HCT116 (cell line): ENCODE measurements around the gene RAI14. TPM values are rescaled to one million over a fixed set of nuclear protein-coding genes. Genes with fewer than 3 reads are reported as not detected.

ENCODE experiments used
- ATAC-seq: fragments of 200-7000 bp; cut with Tn5 transposase; 2 replicates; pipeline ENCODE4 v1.9.1; 2020; ENCODE audit warnings: mild to moderate bottlenecking, moderate library complexity
- BruUV-seq: library from RNA; stranded (reverse); fragments of 400-500 nt; replicated peaks from 2 replicates; lab custom pipeline; 2021; lab: Mats Ljungman, UMichigan
- CTCF ChIA-PET: fragments of 300-600 bp; sonication (Branson Sonifier 250); formaldehyde crosslinking; loops from one replicate; lab custom pipeline; 2021; ENCODE audit warnings: antibody characterized with exemption; lab: Charles Lee
- POLR2A ChIA-PET: fragments of 300-600, 350-600 bp; sonication (Branson Sonifier 250); formaldehyde crosslinking; loops from one replicate; lab custom pipeline; 2021; ENCODE audit warnings: antibody characterized with exemption; lab: Charles Lee
- RAD21 ChIA-PET, 2 experiments: fragments of 300-600 bp; sonication (Branson Sonifier 250); formaldehyde crosslinking; loops; one replicate each; lab custom pipeline; 2023; ENCODE audit warnings: low total read pairs in 2 of 2; ENCODE audit not compliant: uncharacterized antibody in 2 of 2, unreplicated experiment in 2 of 2, low non-redundant PET in 1 of 2; lab: Charles Lee
- DNase-seq: peaks from one replicate; pipeline ENCODE4 v3.0.0-alpha.2; 2010; ENCODE audit warnings: low read depth, low spot score
- H2AFZ ChIP-seq: fragments of 200-600 bp; shearing (Covaris generic), sonication (generic); 2 replicates; pipeline ENCODE4 v1.6.1; 2017; ENCODE audit warnings: low read depth, mixed run types, mixed read lengths, antibody characterized with exemption, low read length; ENCODE audit not compliant: poor library complexity, severe bottlenecking
- H3K27ac ChIP-seq: 2 replicates; pipeline ENCODE4 v1.5.1; 2012; ENCODE audit warnings: low read depth, low read length
- H3K27me3 ChIP-seq: fragments of 200-600 bp; sonication (generic); 2 replicates; pipeline ENCODE4 v1.6.1; 2016; ENCODE audit warnings: mixed run types, low read length, mixed read lengths; ENCODE audit not compliant: insufficient read depth
- H3K36me3 ChIP-seq, 2 experiments: fragments of 200-500 bp in 1 of 2; fragments of 200-600 bp in 1 of 2; sonication (Bioruptor generic) in 1 of 2; sonication (generic) in 1 of 2; 2 replicates each; pipeline versions ENCODE4 v1.5.1 to v1.6.1; 2014 to 2016; ENCODE audit warnings: low read length in 2 of 2, inconsistent platforms in 1 of 2, mixed read lengths in 1 of 2, mixed run types in 1 of 2; ENCODE audit not compliant: insufficient read depth in 2 of 2, control insufficient read depth in 1 of 2
- H3K4me1 ChIP-seq, 2 experiments: fragments of 200-600 bp in 1 of 2; sonication (generic) in 1 of 2; 2 replicates each; pipeline versions ENCODE4 v1.5.1 to v1.6.1; 2012 to 2017; ENCODE audit warnings: low read length in 2 of 2, inconsistent platforms in 1 of 2, mild to moderate bottlenecking in 1 of 2, mixed read lengths in 1 of 2, mixed run types in 1 of 2, moderate library complexity in 1 of 2; ENCODE audit not compliant: insufficient read depth in 2 of 2, control insufficient read depth in 1 of 2
- H3K4me2 ChIP-seq: fragments of 200-600 bp; sonication (generic); 2 replicates; pipeline ENCODE4 v1.6.1; 2017; ENCODE audit warnings: mixed run types, low read length, mixed read lengths
- H3K4me3 ChIP-seq, 2 experiments: fragments of 200-600 bp in 1 of 2; sonication (generic) in 1 of 2; replicated peaks in 1 of 2; 2 replicates each; pipeline ENCODE4 v1.5.1; 2011 to 2016; ENCODE audit warnings: low read length in 2 of 2, control low read depth in 1 of 2, low read depth in 1 of 2, mild to moderate bottlenecking in 1 of 2, mixed read lengths in 1 of 2, mixed run types in 1 of 2
- H3K79me2 ChIP-seq: fragments of 200-600 bp; sonication (generic); 2 replicates; pipeline ENCODE4 v1.6.1; 2017; ENCODE audit warnings: mild to moderate bottlenecking, mixed run types, low read length, moderate library complexity, mixed read lengths; ENCODE audit not compliant: insufficient read depth
- H3K9ac ChIP-seq: fragments of 200-600 bp; sonication (generic); 2 replicates; pipeline ENCODE4 v1.6.1; 2016; ENCODE audit warnings: low read length, mixed read lengths
- H3K9me2 ChIP-seq: fragments of 200-600 bp; sonication (generic), shearing (Covaris generic); 2 replicates; pipeline ENCODE4 v1.6.1; 2017; ENCODE audit warnings: mixed run types, mild to moderate bottlenecking, moderate library complexity; ENCODE audit not compliant: insufficient read depth
- H3K9me3 ChIP-seq, 2 experiments: fragments of 200-500 bp in 1 of 2; fragments of 200-600 bp in 1 of 2; sonication (Bioruptor generic) in 1 of 2; sonication (generic) in 1 of 2; 2 replicates each; pipeline ENCODE4 v1.6.1; 2014 to 2017; ENCODE audit warnings: low read length in 2 of 2, mixed read lengths in 2 of 2, inconsistent platforms in 1 of 2, low read depth in 1 of 2, mild to moderate bottlenecking in 1 of 2, mixed run types in 1 of 2, moderate library complexity in 1 of 2; ENCODE audit not compliant: control insufficient read depth in 1 of 2, insufficient read depth in 1 of 2
- H4K20me1 ChIP-seq: fragments of 200-600 bp; sonication (generic), shearing (Covaris generic); 2 replicates; pipeline ENCODE4 v1.6.1; 2017; ENCODE audit warnings: mixed run types, mild to moderate bottlenecking, moderate library complexity; ENCODE audit not compliant: insufficient read depth
- CBX3 ChIP-seq: IDR thresholded peaks from 2 replicates; pipeline ENCODE4 v1.6.1; 2012; ENCODE audit warnings: low read depth
- CEBPB ChIP-seq: IDR thresholded peaks from 2 replicates; pipeline ENCODE4 v1.6.1; 2012; ENCODE audit warnings: low read depth
- ELF1 ChIP-seq: IDR thresholded peaks from 2 replicates; pipeline ENCODE4 v1.6.1; 2012; ENCODE audit warnings: low read depth, borderline replicate concordance
- EZH2 ChIP-seq: fragments of 200-600 bp; sonication (generic); IDR thresholded peaks from 2 replicates; pipeline ENCODE4 v1.6.1; 2017; ENCODE audit warnings: antibody characterized with exemption, mixed run types
- FOSL1 ChIP-seq: IDR thresholded peaks from 2 replicates; pipeline ENCODE4 v1.6.1; 2012; ENCODE audit warnings: low read depth
- JUND ChIP-seq: IDR thresholded peaks from 2 replicates; pipeline ENCODE4 v1.6.1; 2012
- POLR2A ChIP-seq: IDR thresholded peaks from 2 replicates; pipeline ENCODE4 v1.7.0; 2011; ENCODE audit warnings: borderline replicate concordance; ENCODE audit not compliant: insufficient read depth, insufficient read length; ENCODE audit errors: extremely low read depth
- RAD21 ChIP-seq: IDR thresholded peaks from 2 replicates; pipeline ENCODE4 v1.6.1; 2012; ENCODE audit warnings: low read depth, mild to moderate bottlenecking
- SIN3A ChIP-seq: IDR thresholded peaks from 2 replicates; pipeline ENCODE4 v1.6.1; 2012; ENCODE audit warnings: low read depth
- SP1 ChIP-seq: IDR thresholded peaks from 2 replicates; pipeline ENCODE4 v1.6.1; 2012; ENCODE audit warnings: low read depth
- SRF ChIP-seq: IDR thresholded peaks from 2 replicates; pipeline ENCODE4 v1.6.1; 2012; ENCODE audit warnings: low read depth
- YY1 ChIP-seq: IDR thresholded peaks from 2 replicates; pipeline ENCODE4 v1.6.1; 2011; ENCODE audit warnings: low read length, low read depth, moderate library complexity, mild to moderate bottlenecking; ENCODE audit not compliant: insufficient replicate concordance; ENCODE audit errors: extremely low read depth
- ZFX ChIP-seq: fragments of 450-650 bp; IDR thresholded peaks from 2 replicates; pipeline ENCODE4 v1.6.1; 2017
- ZNF274 ChIP-seq: fragments of 200-500 bp; sonication (Bioruptor generic); IDR thresholded peaks from 2 replicates; pipeline ENCODE4 v1.6.1; 2014; ENCODE audit warnings: mild to moderate bottlenecking, low read depth, low read length, inconsistent platforms
- intact Hi-C: fragments of 100-400 bp; cut with micrococcal nuclease; formaldehyde crosslinking; loops from 2 replicates; pipeline ENCODE4 v1.10.0; 2022
- total RNA-seq: library from RNA; stranded (reverse); gene quantifications from one replicate; pipeline ENCODE4 v1.2.1, GENCODE V29; 2021; ENCODE audit not compliant: unreplicated experiment
- TF ChIP-seq, protein P1 (sequence below): IDR thresholded peaks from 2 replicates; pipeline ENCODE4 v1.6.1; 2012
- TF ChIP-seq, protein P2 (sequence below), 3 experiments: fragments of 200-600 bp in 1 of 3; sonication (generic) in 1 of 3; IDR thresholded peaks in 2 of 3; conservative IDR thresholded peaks in 1 of 3; 2 replicates each; pipeline ENCODE4 v1.5.1; 2012 to 2017; ENCODE audit warnings: low read depth in 2 of 3, low read length in 2 of 3, antibody characterized with exemption in 1 of 3, borderline replicate concordance in 1 of 3, control low read depth in 1 of 3, mild to moderate bottlenecking in 1 of 3, mixed read lengths in 1 of 3, mixed run types in 1 of 3, moderate library complexity in 1 of 3; ENCODE audit not compliant: insufficient read depth in 1 of 3

RAI14 gene
- total RNA-seq, 1 experiment from 2014 or later = 47.9 TPM

DNA sequence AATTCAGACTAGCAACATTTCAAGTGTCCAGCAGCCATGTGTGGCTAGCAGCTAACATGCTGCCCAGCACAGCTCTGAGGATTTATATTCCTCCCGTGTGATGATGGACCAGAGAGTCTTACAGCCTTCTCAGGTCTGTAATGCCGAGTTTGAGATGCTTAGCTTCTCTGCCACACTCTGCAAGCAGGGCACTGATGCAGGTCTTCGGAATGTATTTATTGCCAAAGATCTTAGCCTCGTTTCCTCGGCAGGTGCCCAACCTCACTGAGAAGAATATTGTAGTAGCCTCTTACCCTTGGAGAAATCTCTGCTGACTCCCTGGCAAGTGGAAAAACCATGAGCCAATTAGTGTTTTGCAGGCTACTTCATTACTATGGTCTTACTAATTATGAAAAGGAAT, 3.7 kb upstream of the RAI14 start:
- H2AFZ ChIP-seq = no peak overlapping the region
- intact Hi-C loops = loop anchor here (10.0 kb wide), 1 partner anchor 242 kb away; no protein-coding TSS in a partner anchor
- ATAC-seq (no peak), DNase-seq (no peak)
- peaks cover 3 to 15% of the 10 kb centered on the region in 2 experiments; a peak in 3 of 4 replicates for H3K4me1 ChIP-seq
- no peak overlapping the region for H3K4me2 ChIP-seq
- TF ChIP-seq EZH2 (no peak), CEBPB (no peak), FOSL1 (no peak), ZNF274 (no peak), RAD21 (no peak), SIN3A (no peak), POLR2A (no peak), SRF (no peak), ZFX (no peak), YY1 (no peak), ELF1 (no peak), SP1 (no peak), CBX3 (no peak), JUND (no peak)
- TF ChIP-seq, protein P1, sequence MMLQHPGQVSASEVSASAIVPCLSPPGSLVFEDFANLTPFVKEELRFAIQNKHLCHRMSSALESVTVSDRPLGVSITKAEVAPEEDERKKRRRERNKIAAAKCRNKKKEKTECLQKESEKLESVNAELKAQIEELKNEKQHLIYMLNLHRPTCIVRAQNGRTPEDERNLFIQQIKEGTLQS = no peak
- TF ChIP-seq, protein P2, sequence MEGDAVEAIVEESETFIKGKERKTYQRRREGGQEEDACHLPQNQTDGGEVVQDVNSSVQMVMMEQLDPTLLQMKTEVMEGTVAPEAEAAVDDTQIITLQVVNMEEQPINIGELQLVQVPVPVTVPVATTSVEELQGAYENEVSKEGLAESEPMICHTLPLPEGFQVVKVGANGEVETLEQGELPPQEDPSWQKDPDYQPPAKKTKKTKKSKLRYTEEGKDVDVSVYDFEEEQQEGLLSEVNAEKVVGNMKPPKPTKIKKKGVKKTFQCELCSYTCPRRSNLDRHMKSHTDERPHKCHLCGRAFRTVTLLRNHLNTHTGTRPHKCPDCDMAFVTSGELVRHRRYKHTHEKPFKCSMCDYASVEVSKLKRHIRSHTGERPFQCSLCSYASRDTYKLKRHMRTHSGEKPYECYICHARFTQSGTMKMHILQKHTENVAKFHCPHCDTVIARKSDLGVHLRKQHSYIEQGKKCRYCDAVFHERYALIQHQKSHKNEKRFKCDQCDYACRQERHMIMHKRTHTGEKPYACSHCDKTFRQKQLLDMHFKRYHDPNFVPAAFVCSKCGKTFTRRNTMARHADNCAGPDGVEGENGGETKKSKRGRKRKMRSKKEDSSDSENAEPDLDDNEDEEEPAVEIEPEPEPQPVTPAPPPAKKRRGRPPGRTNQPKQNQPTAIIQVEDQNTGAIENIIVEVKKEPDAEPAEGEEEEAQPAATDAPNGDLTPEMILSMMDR (IDR thresholded peaks at IDR 0.05 in 2 of 3, conservative IDR thresholded peaks at IDR 0.05 in 1 of 3; ENCODE audit: borderline replicate concordance in 1 of 3, insufficient read depth in 1 of 3, low read depth in 2 of 3, low read length in 2 of 3) = no peak
- no peak overlapping the region for H3K4me3 ChIP-seq
- H3K9me3 ChIP-seq = no peaks in the 10 kb centered on the region
- no peak overlapping the region for H3K9ac ChIP-seq
- ChIA-PET POLR2A (no interaction called here), CTCF (no interaction called here), RAD21 (no interaction called here)
- BruUV-seq = no TSS peak
- no peaks in the 10 kb centered on the region; the same call in 1 of the 2 replicates for H3K27me3 ChIP-seq
- H3K9me2 ChIP-seq = no peaks in the 10 kb centered on the region
- no peaks in the 10 kb centered on the region for H3K36me3 ChIP-seq
- H4K20me1 ChIP-seq = no peaks in the 10 kb centered on the region
- no peak overlapping the region for H3K27ac ChIP-seq
- peaks cover 7% of the 10 kb centered on the region for H3K79me2 ChIP-seq
